Activated T-cell treated with anti-CD3 and anti-CD28 coated beads for 1 hour (primary cell): ENCODE data around the gene OR1S2.
"Not testable (repeated sequence)": the region's sequence is repeated elsewhere in the genome, so short reads cannot be mapped to it uniquely, and the experiment has no call there.

Source experiments
- DNase-seq: peaks from one replicate; pipeline ENCODE4 v3.0.0-alpha.2; 2020; ENCODE audit warnings: low read depth

The OR1S2 gene, protein sequence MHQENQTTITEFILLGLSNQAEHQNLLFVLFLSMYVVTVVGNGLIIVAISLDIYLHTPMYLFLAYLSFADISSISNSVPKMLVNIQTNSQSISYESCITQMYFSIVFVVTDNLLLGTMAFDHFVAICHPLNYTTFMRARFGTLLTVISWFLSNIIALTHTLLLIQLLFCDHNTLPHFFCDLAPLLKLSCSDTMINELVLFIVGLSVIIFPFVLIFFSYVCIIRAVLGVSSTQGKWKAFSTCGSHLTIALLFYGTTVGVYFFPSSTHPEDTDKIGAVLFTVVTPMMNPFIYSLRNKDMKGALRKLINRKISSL

DNA sequence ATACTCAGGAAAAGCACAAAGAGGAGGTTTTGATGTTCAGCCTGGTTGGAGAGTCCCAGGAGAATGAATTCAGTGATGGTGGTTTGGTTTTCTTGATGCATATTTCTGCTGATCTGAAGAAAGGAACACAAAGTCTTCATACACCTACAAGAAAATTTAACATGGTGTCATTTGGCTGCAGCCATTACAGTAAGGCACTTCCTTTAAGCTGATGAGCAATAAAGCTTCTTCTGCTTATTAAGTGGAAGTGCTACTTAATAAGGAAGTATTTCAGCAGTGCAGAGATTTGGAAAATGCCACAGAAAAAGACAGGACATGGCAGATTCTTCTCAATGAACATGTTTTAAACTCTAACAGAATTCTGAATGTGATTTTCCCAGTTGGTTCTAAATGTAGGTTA is at the start of gene OR1S2:
Gene OR1S2, minus strand, starts transcription at position 101 of the 400 bp plus-strand sequence. Its CDS starts 0 bp downstream, at position 101.
- no peak for DNase-seq

DNA sequence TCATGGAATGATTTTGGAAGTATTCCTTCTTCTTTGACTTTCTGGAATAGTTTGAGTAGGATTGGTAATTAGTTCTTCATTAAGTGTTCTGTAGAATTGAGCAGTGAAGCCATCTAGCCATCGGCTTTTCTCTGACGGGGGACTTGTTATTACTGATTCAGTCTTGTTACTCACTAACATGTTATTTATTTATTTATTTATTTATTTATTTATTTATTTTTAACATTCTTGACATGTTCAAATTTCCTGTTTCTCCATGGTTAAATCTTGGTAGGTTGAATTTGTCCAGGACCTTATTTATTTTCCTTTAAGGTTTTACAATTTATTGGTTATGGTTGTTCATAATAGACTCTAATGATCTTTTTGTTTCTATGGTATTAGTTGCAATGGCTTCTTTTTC is 40.0 kb upstream of the OR1S2 start:
- DNase-seq = no peak

DNA sequence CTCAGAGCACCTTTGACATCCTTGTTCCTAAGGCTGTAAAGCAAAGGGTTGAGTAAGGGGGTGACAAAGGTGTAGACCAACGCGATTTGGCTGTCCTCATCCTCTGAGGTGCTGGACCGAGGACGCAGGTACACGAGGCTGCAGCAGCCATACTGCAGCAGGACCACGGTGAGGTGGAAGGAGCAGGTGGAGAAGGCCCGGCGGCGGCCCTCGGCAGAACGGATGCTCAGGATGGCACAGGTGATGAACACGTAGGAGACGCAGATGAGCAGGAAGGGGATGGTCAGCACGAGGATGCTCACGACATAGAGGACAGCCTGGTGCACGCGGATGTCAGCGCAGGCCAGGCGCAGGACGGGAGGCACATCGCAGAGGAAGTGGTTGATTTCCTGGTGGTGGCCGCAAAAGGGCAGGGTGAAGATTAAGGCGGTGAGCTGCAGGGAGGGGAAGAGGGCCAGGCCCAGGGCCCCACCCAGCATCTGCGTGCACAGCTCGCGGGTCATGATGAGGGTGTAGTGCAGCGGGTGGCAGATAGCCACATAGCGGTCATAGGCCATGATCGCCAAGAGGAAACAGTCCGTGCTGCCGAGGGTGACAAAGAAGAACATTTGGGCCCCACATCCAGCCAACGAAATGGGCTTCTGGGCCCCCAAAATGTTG is 24.1 kb upstream of the OR1S2 start:
- DNase-seq = no peak

DNA sequence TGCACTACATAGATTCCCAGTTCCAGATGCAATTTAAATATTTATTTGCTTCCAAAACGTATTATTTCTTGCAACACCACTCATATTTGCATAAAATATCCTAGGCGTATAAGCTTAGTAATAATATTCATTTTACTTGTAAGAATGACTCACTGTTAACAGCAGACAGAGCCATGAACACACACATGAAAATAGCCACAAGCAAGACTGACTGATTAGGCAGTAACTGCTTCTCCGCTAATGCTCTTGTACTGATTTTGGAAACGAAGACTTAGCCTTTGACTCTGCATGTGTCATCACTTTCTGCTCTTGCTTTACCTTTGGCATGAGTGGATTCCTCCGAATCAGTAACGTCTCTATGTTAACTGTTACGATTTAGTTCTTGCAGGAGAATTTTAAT is 18.8 kb upstream of the OR1S2 start:
- no peak for DNase-seq

DNA sequence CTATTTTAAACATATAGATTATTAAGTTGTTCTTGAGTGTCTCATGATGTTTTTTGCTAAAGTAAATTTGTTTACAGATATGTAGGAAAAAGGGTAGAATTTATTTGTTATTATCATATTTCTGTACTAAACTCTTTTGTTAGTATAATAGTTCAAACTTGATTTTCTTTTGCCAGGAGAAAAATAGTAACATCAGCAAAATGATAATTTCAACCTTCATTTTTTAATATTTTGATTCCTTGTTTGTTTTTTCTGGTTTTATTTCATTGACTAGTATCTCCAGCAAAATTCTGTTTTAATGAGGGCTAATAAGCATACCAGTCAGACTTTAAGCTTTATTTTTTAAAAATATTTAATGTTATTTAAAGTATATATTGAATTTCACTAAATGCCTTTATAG is 12.5 kb upstream of the OR1S2 start:
- DNase-seq = no peak

DNA sequence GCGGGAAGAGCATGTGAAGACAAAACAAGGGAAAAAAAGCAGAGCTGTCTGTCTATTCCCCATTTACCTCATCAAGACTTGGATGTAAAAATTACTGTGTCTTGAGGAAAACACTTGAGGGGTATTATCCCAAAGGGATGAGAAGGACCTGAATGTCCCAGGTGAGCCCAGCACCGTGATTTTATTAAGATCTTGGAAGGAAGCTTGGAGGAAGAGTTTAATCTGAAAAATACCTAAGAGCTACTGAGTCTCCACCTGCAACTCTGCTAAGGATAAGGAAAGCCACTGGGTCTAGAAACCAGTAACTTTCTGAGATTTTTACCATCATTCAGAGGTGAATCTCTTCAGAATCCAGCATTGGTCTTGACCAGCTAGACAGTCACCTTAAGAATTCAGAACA is 8.5 kb upstream of the OR1S2 start, which contains the start of gene OR1S1:
Gene OR1S1, plus strand, starts transcription at position 301 of the 400 bp plus-strand sequence.
- DNase-seq = not testable (repeated sequence)

DNA sequence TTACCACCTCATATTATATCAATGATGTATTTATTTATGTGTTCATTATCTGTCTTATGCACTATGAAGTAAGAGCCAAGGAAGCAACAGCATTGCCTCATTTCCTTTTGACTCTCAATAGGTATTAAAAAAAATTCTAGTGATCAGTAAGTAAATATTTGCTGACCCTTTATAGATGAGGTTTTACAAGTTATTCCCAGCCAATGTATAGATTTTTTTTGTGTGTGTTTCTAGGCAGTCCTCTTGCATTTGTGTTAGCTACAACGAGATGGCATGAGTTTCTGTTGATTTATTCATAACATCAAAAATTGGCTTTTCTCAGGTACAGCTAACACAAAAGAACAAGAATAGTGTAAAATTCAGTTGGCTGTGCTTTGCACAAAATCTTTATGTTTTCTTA is 4.7 kb downstream of the OR1S2 start:
- DNase-seq = no peak

DNA sequence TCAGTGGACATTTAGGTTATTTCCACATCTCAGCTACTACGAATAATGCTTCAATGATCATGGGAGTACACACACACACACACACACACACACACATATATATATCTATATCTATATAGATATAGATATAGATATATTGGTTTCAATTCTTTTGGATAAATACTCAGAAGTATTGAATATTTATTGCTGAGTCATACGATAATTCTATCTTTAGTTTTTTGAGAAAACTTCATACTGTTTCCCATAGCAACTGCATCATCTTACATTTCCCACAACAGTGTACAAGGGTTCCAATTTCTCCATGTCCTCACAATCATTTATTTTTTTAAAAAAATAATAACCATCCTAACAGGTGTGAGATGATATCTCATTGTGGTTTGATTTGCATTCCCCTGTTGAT is 8.0 kb downstream of the OR1S2 start:
- DNase-seq = no peak

DNA sequence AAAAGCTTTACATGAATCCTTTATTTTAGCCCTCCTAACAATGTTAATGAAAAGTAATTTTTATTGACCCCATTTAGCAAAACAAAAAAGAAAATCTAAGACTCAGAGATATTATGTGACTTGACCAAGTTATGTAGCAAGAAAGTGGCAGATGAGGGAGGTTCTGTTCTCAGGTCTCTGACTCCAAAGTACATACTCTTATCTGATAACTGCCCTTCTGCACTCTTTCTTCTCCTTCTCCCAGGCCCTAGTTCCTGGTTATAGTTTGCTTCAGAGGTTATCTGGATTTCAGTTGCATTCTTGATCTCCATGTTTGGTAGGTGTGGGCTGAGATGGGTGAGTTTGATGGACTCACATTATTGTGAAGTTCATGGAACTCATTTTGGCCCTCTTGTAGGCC is 10.6 kb downstream of the OR1S2 start:
- no peak for DNase-seq

DNA sequence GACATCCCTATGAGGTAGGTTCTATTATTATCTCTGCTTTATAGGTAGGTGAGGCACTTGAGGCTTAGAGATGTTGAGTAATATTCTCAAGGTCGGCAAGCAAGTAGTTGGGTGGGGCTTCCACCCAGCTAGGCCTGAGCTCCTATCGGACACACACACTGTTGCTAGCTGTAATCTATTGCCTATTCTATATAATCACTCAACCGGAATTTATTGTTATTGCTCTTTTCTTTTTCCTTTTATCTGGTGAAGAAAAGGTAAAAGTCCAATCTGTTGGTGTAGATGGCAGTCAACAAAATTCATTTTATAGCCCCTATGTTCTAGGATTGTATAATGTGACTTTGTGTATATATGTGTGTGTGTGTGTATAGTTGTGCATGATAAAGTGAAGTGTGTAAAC is 11.7 kb downstream of the OR1S2 start:
- no peak for DNase-seq

DNA sequence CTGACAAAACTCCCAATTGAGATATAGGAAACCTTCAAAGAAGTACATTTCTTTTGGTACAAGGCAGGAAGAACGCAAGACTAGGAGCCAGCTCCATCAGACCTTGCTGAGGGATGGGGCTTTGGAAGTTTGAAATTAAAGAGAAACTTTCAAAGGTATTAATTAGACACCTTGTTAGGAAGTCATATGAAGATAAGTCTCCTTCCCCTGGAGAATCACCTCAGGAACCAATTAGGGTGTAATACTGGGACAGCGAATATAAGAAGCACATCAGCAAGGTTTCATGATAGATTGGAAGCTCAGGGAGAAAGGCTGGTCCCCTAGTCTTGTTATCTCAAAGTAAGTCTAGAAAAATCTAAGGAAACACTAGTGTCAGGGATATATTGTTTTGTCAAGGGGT is 15.2 kb downstream of the OR1S2 start, which contains the start of gene OR9Q2:
Gene OR9Q2, plus strand, starts transcription at position 301 of the 400 bp plus-strand sequence. CDS start 1,421 bp downstream, outside the sequence.
- no peak for DNase-seq

DNA sequence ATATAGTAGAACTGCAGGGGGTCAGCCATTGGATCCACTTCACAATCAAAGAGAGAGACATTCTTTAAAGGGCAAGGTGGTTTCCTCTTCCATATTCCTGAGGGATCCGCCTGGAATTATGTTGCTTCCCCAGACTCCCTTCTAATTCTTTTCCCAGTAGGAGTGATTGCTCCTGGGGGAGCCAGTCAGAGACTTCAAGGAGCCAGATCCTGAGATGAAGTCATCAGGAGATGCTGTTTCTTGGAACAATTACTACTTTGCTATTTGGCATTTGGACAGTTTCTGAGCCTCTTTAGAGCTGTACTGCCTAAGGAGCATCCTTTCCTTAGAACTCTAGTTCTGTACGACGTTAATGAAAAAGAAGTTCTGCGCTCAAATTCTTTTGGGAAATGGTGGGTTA is 17.0 kb downstream of the OR1S2 start:
- no peak for DNase-seq

DNA sequence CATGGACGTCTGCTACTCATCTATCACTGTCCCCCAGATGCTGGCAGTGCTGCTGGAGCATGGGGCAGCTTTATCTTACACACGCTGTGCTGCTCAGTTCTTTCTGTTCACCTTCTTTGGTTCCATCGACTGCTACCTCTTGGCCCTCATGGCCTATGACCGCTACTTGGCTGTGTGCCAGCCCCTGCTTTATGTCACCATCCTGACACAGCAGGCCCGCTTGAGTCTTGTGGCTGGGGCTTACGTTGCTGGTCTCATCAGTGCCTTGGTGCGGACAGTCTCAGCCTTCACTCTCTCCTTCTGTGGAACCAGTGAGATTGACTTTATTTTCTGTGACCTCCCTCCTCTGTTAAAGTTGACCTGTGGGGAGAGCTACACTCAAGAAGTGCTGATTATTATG is 24.3 kb downstream of the OR1S2 start:
- DNase-seq = no peak

DNA sequence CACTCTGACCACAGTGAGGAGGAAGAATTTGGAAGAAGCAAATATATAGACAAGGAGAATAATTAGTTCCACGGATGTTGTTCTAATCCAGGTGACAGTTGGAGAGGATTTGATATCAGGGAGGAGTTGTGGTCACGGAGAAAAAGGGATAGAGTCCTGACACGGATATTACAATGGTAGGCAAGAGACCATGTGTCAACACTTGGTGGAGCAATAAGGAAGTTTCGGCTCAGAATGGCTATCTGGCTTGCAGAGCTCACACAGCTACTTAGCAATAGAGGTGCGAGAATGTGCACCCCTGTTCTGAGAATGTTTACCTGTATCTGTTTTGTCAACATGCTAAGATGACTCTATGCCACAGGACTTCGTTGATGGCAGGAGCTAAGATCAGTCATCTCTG is 25.5 kb downstream of the OR1S2 start:
- no peak for DNase-seq

DNA sequence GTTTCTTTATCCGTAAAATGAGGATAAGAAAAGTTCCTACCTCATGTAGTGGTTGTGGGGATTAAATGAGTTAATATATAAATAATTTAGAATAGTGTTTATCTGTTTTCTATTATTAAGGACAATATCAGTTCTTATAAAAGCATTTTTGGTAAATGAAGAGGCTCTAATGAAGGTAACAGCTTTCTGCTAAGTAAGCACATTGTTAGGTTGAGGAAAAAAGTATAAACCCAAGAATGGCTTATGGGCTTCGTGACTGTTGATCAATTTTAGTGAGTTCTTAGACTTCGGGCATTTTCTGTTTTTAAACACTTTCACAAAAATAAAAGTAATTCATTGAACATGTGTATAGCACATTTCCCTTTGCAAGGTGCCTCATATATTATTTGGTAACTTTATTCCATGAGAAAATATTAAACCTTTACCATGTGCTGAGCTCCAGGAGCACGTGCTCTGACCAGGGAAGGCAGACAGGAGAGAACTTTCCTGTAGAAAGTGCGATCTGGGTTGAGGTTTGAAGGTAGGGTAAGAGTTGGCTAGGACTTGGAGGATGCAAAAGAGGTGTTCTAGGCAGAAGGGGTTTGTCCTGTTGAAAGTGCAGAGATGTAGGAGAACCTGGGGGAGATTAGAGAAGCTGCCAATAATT is 26.4 kb downstream of the OR1S2 start:
- DNase-seq = no peak

DNA sequence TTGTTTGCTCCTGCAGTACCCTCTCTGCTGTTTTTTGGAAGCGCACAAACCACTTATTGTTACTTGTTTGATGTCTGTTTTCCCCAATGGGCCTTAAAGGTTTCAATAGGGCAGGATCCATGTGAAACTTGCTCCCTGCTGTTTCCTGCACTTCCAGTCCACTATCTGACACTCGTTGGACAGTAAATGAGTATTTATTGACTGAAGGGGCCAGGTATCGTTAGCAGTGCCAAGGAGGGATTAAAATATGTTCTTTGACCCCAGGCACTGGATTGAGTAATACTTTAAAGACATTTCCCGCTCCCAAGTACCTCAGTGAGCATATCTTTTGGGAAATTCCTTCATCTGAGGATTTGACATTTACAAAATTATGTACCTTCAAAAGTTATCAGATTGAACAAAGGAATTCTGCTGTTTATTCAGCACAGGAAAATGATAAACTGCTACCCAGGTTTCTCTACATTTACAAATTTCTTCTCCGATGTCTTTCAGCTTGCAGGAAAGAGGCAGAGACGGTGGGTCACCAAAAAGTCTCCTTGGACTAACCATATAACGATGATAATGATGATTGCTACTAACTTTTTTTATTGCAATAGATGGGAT is 38.3 kb downstream of the OR1S2 start:
- no peak for DNase-seq

DNA sequence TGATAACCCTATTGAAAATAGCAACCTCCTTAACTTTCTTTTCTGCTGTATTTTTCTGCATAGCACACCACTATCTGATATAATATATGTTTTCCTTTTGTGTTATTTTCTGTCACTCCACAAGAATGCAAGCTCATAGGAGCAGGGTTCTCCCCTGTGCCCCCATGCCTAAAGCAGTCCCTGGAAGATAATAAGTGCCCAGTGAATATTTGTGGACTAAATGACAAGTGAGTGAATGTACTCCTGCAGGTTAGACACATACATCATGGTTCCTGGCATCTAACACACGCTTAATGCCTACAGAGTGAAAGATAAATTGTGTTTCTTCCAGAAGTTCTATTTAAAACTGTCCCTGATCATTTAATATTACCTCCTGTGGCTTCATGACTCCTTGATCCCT is 39.0 kb downstream of the OR1S2 start:
- DNase-seq = no peak

DNA sequence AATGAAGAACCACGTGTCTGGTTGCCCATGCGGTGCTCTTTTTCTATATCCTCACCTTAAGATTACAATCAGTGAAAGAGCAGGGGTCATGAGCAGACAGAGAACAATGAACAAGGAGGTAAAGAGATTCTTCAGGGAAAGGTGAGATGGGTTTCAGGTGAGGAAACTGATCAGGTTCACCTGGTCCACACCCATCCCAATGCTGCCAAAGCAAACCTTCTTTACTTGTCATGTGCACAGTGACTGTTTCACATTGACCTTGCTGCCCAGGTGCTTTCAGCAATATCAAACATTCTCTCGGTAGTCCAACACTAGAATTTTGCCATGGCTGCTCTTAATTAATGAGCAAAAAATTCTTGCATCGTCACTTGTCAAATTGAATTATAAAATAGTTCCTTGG is 39.6 kb downstream of the OR1S2 start:
- DNase-seq = no peak
